Heart left ventricle (tissue), 13 donors: ENCODE results near the gene IMMP2L.

ENCODE experiments used
- CTCF ChIP-seq, 12 donors: fragments of 200-600 bp; sonication (generic) in 4 of 12; IDR thresholded peaks; one replicate each; pipeline versions ENCODE4 v1.5.0 to v1.8.0; 2018 to 2022; ENCODE audit warnings: antibody characterized with exemption in 12 of 12, mild to moderate bottlenecking in 5 of 12
- POLR2A ChIP-seq, 2 donors: fragments of 450-650 bp; IDR thresholded peaks; one replicate each; pipeline ENCODE4 v1.6.1; 2017; ENCODE audit warnings: antibody characterized with exemption in 2 of 2, mild to moderate bottlenecking in 2 of 2, moderate library complexity in 2 of 2
- donor health status: ischemic (EF 13 %, LVEDD 7.1; RV severe dilation, severe dysfunction).
- donor health status: DM: no; HTN: yes; CAD: no.
- donor health status: DM: no; HTN: no; CAD: no.
- donor health status: ischemic (EF 25% LVEDD 6.9; RV normal size, moderate dysfunction).
- donor health status: ischemic (EF 25% LVEDD 5.7; RV mildly dilated, moderate dysfunction).
- donor health status: ischemic (EF 35%, LVEDD 5.7; RV mildly dilated, moderate dysfunction).
- donor health status: nonischemic (EF 11% LVEDD 7.7; RV severe dilation, severe dysfunction).
- donor health status: DM: yes; HTN: yes; CAD: no.
- donor health status: PGD.
- donor health status: ischemic (EF 29% LVEDD 5.4; RV normal size, mild dysfunction).
- donor health status: nonischemic (EF 23%, LVEDD 6.1; RV moderate dilation, normal function).

- TF ChIP-seq CTCF (IDR thresholded peaks at IDR 0.05) = no peak
- no peak for TF ChIP-seq POLR2A (IDR thresholded peaks at IDR 0.05)
Observed at GRCh38 chr7:111196655-111197054, 365.6 kb downstream of the IMMP2L start.
